K562 (cell line): ENCODE data around the gene PGPEP1. TPM values are rescaled to one million over a fixed set of nuclear protein-coding genes. Genes with fewer than 3 reads are reported as not detected.

Experiments
- BRF1 ChIP-seq: IDR thresholded peaks from 3 replicates; pipeline ENCODE4 v1.6.1; 2011; ENCODE audit warnings: borderline replicate concordance, mild to moderate bottlenecking; ENCODE audit not compliant: insufficient read length; ENCODE audit errors: extremely low read depth
- CBX1 ChIP-seq: sonication (generic); IDR thresholded peaks from 2 replicates; pipeline ENCODE4 v1.6.1; 2016; ENCODE audit warnings: antibody characterized with exemption, low read depth, mild to moderate bottlenecking
- FOXJ2 ChIP-seq: fragments of 200-800 bp; sonication (Bioruptor generic); IDR thresholded peaks from 2 replicates; pipeline ENCODE4 v1.6.1; 2016; ENCODE audit warnings: missing genetic modification characterization, missing compliant biosample characterization
- GATAD2A ChIP-seq: fragments of 450-650 bp; IDR thresholded peaks from 2 replicates; pipeline ENCODE4 v1.6.1; 2017
- HNRNPH1 ChIP-seq: fragments of 200-400 bp; formaldehyde crosslinking; optimal IDR thresholded peaks from 2 replicates; pipeline ENCODE3; 2017; ENCODE audit warnings: low read depth, mild to moderate bottlenecking, low read length, moderate library complexity
- PHF20 ChIP-seq: fragments of 450-650 bp; IDR thresholded peaks from 2 replicates; pipeline ENCODE4 v1.6.1; 2018; ENCODE audit not compliant: partially characterized antibody
- POLR2AphosphoS5 ChIP-seq: IDR thresholded peaks from 2 replicates; pipeline ENCODE4 v1.6.1; 2011; ENCODE audit warnings: mild to moderate bottlenecking, low read depth, low read length, moderate library complexity; ENCODE audit not compliant: control insufficient read depth, insufficient read depth
- POLR2G ChIP-seq: fragments of 200-400 bp; formaldehyde crosslinking; IDR thresholded peaks from 2 replicates; pipeline ENCODE4 v1.6.1; 2017; ENCODE audit warnings: low read depth, mild to moderate bottlenecking, antibody characterized with exemption, low read length, moderate library complexity
- RBFOX2 ChIP-seq: fragments of 200-400 bp; formaldehyde crosslinking; IDR thresholded peaks from 2 replicates; pipeline ENCODE4 v1.6.1; 2017; ENCODE audit warnings: low read depth, mild to moderate bottlenecking, low read length, moderate library complexity
- RBM25 ChIP-seq: fragments of 200-400 bp; formaldehyde crosslinking; IDR thresholded peaks from 2 replicates; pipeline ENCODE4 v1.6.1; 2018; ENCODE audit warnings: low read length, low read depth, moderate library complexity; ENCODE audit not compliant: severe bottlenecking
- SETDB1 ChIP-seq: IDR thresholded peaks from one replicate; pipeline ENCODE4 v1.6.1; 2012; ENCODE audit warnings: low read length, control low read depth, inconsistent platforms
- SNIP1 ChIP-seq: fragments of 450-650 bp; IDR thresholded peaks from 2 replicates; pipeline ENCODE4 v1.7.1; 2017; ENCODE audit warnings: low read depth, mild to moderate bottlenecking
- SP1 ChIP-seq: sonication (generic); formaldehyde crosslinking; IDR thresholded peaks from 2 replicates; pipeline ENCODE4 v1.8.1; 2022; ENCODE audit warnings: mild to moderate bottlenecking, missing genetic modification reagents
- ZNF212 ChIP-seq: fragments of 450-650 bp; formaldehyde crosslinking; IDR thresholded peaks from 2 replicates; pipeline ENCODE4 v1.4.0; 2020; ENCODE audit warnings: mild to moderate bottlenecking
- ZNF408 ChIP-seq: fragments of 250-450 bp; sonication (Bioruptor Pico); IDR thresholded peaks from 2 replicates; pipeline ENCODE4 v1.4.0; 2020; ENCODE audit warnings: low read depth, mild to moderate bottlenecking, moderate library complexity
- polyA plus RNA-seq, 8 experiments: library from polyadenylated mRNA; depleted of rRNA in 4 of 8; stranded (reverse) in 5 of 8; unstranded in 3 of 8; fragments of >200 nt; fragmentation: Nextera tagmentation in 2 of 8; fragmentation: Illumina TruSeq in 1 of 8; extraction: Ambion mirVana in 2 of 8; extraction: Trizol in 1 of 8; gene quantifications; 2 replicates each; pipeline versions ENCODE4 v1.2.1 to v1.2.3, GENCODE V29; 2011 to 2014; ENCODE audit warnings: inconsistent platforms in 1 of 8, missing spikeins in 1 of 8
- total RNA-seq, 7 experiments: library from RNA; depleted of rRNA in 6 of 7; stranded (reverse); fragments of >200 nt in 6 of 7; fragmentation: Illumina TruSeq in 2 of 7; extraction: Trizol in 2 of 7; gene quantifications; 2 replicates each; pipeline versions ENCODE4 v1.2.1 to v1.2.3, GENCODE V29; 2011 to 2021; ENCODE audit warnings: low replicate concordance in 1 of 7
- TF ChIP-seq, protein P1 (sequence below): sonication (generic); formaldehyde crosslinking; IDR thresholded peaks from 2 replicates; pipeline ENCODE4 v1.5.0; 2020; ENCODE audit warnings: missing genetic modification reagents
- TF ChIP-seq, protein P2 (sequence below): fragments of 450-650 bp; IDR thresholded peaks from 2 replicates; pipeline ENCODE4 v1.6.1; 2017; ENCODE audit warnings: antibody characterized with exemption

PGPEP1 gene
- total and polyA plus RNA-seq, 9 of the 15 experiments (the other 6 are each of a cell fraction or from before 2014, with no cell fraction given), result 10.0 to 69.6 (median 33.5) TPM

DNA sequence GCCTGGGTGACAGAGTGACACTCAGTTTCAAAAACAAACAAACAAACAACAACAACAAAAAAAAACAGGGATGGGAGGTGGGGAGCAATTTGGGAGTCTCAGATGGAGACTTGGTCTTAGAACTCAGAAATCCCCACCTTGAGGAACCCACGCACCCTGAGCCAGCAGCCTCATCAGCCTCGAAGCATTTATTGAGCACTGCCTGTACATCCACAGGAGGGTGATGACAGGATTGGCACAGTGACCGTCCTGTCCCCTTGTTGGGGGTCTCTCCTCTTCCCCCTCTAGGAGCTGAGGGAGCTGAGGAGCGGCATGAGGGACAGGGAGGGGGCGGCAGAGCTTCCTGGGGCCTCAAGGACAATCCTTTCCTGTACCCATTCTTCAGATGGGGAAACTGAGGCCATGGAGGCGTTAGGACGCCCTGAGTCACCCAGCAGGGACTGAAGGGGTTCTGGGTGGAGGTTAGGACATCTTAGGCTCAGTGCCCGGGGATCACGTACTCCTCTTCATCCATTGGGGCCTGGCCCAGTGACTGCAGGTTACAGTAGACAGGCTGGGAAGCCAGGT lies 51.2 kb downstream of the PGPEP1 start (continued):
- TF ChIP-seq FOXJ2 (tag) (no peak), ZNF212 (CRISPR knock-in tag) (no peak), HNRNPH1 (no peak), RBM25 (peak; percentile 78), CBX1 (0 out of 2 replicates have a peak, but pooled peaks have one; percentile 42), POLR2G (peak; percentile 69), RBFOX2 (peak; percentile 57), PHF20 (no peak), GATAD2A (no peak), BRF1 (no peak), SNIP1 (no peak), SP1 (CRISPR knock-in tag) (peak; percentile 16; the same call in 1 of the 2 replicates), SETDB1 (no peak), ZNF408 (no peak), POLR2AphosphoS5 (no peak)
- TF ChIP-seq, protein P1, sequence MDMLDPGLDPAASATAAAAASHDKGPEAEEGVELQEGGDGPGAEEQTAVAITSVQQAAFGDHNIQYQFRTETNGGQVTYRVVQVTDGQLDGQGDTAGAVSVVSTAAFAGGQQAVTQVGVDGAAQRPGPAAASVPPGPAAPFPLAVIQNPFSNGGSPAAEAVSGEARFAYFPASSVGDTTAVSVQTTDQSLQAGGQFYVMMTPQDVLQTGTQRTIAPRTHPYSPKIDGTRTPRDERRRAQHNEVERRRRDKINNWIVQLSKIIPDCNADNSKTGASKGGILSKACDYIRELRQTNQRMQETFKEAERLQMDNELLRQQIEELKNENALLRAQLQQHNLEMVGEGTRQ, result no peak
- TF ChIP-seq, protein P2, sequence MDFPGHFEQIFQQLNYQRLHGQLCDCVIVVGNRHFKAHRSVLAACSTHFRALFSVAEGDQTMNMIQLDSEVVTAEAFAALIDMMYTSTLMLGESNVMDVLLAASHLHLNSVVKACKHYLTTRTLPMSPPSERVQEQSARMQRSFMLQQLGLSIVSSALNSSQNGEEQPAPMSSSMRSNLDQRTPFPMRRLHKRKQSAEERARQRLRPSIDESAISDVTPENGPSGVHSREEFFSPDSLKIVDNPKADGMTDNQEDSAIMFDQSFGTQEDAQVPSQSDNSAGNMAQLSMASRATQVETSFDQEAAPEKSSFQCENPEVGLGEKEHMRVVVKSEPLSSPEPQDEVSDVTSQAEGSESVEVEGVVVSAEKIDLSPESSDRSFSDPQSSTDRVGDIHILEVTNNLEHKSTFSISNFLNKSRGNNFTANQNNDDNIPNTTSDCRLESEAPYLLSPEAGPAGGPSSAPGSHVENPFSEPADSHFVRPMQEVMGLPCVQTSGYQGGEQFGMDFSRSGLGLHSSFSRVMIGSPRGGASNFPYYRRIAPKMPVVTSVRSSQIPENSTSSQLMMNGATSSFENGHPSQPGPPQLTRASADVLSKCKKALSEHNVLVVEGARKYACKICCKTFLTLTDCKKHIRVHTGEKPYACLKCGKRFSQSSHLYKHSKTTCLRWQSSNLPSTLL, result no peak
